ENCODE data around the gene BACH2.

DNA sequence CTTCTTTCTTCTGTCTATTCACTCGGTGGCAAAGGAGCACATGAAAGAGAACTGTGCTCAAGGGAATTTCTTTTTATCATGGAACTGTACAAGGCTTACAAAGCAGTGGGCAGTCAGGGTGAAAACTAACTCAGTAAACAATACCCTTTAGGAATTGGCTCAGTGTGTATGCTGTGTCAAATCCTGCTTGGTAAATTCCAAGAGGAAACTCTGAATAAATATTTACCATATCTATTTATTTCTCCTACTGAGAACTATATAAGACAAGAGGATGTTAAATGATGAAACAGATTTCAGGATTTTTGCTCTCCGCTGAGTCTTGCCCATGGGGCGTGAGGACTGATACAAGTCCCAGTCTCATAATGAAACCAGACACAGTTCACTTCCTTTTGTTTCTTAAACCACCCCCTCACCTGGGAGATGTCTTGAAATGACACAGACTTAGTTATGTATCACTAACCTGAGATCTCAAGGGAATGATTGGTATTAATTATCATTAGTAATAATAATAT, 188.8 kb downstream of the BACH2 start:
- TF ChIP-seq POLR2AphosphoS5 (IDR thresholded peaks at IDR 0.05; ENCODE audit: low read depth) (no peak), EZH2phosphoT487 (IDR thresholded peaks at IDR 0.05; ENCODE audit: unreplicated experiment) (no peak), STAT1 (IDR thresholded peaks at IDR 0.05; ENCODE audit: unreplicated experiment) (no peak), EZH2 (IDR thresholded peaks at IDR 0.05; ENCODE audit: low read depth, unreplicated experiment) (no peak), JUNB (IDR thresholded peaks at IDR 0.05; ENCODE audit: unreplicated experiment) (no peak), ZNF331 (CRISPR knock-in tag; IDR thresholded peaks at IDR 0.05; ENCODE audit: low read depth) (no peak), CREB1 (CRISPR knock-in tag; IDR thresholded peaks at IDR 0.05; ENCODE audit: low read depth) (no peak), NANOG (IDR thresholded peaks at IDR 0.05; ENCODE audit: borderline replicate concordance) (no peak)
- TF ChIP-seq, protein P1, sequence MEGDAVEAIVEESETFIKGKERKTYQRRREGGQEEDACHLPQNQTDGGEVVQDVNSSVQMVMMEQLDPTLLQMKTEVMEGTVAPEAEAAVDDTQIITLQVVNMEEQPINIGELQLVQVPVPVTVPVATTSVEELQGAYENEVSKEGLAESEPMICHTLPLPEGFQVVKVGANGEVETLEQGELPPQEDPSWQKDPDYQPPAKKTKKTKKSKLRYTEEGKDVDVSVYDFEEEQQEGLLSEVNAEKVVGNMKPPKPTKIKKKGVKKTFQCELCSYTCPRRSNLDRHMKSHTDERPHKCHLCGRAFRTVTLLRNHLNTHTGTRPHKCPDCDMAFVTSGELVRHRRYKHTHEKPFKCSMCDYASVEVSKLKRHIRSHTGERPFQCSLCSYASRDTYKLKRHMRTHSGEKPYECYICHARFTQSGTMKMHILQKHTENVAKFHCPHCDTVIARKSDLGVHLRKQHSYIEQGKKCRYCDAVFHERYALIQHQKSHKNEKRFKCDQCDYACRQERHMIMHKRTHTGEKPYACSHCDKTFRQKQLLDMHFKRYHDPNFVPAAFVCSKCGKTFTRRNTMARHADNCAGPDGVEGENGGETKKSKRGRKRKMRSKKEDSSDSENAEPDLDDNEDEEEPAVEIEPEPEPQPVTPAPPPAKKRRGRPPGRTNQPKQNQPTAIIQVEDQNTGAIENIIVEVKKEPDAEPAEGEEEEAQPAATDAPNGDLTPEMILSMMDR (conservative IDR thresholded peaks at IDR 0.05; ENCODE audit: low read depth in 2 of 2) = no peak
- TF ChIP-seq, protein P2, sequence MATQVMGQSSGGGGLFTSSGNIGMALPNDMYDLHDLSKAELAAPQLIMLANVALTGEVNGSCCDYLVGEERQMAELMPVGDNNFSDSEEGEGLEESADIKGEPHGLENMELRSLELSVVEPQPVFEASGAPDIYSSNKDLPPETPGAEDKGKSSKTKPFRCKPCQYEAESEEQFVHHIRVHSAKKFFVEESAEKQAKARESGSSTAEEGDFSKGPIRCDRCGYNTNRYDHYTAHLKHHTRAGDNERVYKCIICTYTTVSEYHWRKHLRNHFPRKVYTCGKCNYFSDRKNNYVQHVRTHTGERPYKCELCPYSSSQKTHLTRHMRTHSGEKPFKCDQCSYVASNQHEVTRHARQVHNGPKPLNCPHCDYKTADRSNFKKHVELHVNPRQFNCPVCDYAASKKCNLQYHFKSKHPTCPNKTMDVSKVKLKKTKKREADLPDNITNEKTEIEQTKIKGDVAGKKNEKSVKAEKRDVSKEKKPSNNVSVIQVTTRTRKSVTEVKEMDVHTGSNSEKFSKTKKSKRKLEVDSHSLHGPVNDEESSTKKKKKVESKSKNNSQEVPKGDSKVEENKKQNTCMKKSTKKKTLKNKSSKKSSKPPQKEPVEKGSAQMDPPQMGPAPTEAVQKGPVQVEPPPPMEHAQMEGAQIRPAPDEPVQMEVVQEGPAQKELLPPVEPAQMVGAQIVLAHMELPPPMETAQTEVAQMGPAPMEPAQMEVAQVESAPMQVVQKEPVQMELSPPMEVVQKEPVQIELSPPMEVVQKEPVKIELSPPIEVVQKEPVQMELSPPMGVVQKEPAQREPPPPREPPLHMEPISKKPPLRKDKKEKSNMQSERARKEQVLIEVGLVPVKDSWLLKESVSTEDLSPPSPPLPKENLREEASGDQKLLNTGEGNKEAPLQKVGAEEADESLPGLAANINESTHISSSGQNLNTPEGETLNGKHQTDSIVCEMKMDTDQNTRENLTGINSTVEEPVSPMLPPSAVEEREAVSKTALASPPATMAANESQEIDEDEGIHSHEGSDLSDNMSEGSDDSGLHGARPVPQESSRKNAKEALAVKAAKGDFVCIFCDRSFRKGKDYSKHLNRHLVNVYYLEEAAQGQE (IDR thresholded peaks at IDR 0.05; ENCODE audit: unreplicated experiment) = no peak

All from GM23338 (cell line).